AG08396 (cell line): ENCODE measurements around the gene EFHD1.
A peak's percentile ranks its signal among the peaks of the same experiment; 100 is the strongest.
"Not testable (repeated sequence)": the region's sequence is repeated elsewhere in the genome, so short reads cannot be mapped to it uniquely, and the experiment has no call there.

ENCODE experiments used
- DNase-seq: peaks from one replicate; pipeline ENCODE4 v3.0.0; 2012; ENCODE audit warnings: low spot score, mixed read lengths

The EFHD1 gene

DNA sequence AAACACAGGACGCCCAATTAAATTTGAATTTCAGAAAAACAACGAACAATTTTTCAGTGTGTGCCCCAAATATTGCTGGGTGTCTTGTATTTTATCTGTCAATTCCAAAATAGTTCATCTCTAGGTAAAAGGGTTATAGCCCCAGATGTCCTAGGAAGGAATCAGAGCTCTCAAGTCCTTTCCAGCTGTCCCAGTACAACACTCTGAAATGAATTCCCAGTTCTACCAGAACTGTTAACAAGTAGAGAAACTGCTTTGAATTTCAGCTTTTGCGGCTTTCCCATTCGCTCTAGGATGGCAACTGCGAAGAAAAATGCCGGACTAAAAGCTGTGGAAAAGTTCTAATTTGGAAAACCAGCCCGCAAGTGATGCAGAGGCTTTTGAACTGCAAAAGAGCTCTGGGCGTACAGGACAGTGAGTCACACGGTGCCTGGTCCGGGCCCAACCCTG lies 63.2 kb downstream of the EFHD1 start:
- DNase-seq, result no peak

- peak; percentile 98 for DNase-seq
Observed at GRCh38 chr2:232697059-232697806, 63.8 kb downstream of the EFHD1 start, which contains the start of gene GIGYF2. Gene GIGYF2 (plus strand): TSS chr2:232697331. CDS start chr2:232735198, 37,867 bp downstream.

GRCh38 chr2:232697807-232698110 lies 64.4 kb downstream of the EFHD1 start:
- no peak for DNase-seq

DNA sequence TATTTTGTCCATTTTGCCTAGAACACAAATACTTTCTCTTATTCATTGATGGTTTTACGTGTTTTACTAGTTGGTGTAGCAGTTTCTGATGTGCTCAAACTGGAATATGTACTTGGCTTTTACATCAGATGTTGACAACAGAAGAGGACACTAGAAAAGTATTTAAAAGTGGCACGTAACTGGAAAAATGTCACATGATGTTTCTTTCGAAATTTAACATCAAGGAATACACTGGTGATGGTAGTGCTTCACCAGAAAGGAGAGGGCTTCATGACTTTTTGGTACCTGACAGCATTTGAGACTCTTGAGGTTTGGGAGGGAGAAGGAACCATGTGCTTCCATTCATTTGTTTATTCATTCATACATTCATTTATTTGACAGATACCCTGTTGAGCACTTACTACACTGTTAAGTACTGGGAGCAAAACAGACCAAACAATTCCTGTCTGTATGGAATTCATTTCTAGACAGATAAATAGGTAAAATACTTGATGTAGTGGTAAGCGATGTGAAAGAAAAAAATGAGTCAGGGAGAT lies 65.2 kb downstream of the EFHD1 start:
- DNase-seq, result no peak

- no peak for DNase-seq
Observed at GRCh38 chr2:232699110-232699509, 65.7 kb downstream of the EFHD1 start.

DNA sequence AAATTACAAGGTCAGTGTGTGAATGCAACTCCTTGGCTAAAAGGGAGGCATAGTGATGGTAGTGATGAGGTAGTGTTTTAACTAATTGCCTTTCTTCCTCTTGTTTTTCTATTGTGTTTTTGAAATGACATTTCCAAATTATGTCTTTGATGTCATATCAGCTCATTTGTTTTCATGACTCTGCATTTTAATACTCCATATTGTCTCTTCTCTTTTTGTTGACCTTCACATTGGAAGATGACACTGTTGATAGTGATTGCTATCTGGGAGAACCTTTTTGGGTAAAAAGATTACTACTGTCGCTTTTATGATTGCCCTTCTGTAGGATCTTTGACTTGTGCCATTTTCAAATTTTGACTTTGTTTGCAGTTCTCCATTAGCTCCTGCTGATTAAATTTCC lies 66.8 kb downstream of the EFHD1 start:
- DNase-seq, result no peak

DNA sequence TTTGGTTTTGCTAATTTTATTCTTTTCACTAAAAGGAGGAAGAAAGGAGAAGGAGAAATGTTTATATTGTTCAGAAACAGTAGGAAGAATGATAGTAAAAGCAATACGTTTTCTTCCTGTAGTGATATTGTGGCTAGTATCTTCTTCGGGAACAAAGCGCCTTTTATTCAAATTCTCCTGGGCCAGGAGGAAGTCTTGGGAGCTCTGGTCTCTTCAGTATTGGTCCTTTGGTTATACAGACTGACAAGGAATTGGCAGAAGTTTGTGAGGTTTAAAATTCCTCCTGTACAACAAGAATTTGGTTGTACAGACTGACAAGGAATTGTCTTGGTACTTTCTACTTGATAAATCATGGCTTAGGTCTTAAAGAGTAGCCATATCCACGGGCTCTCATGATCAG lies 73.7 kb downstream of the EFHD1 start:
- DNase-seq, result no peak

- no peak for DNase-seq
Observed at GRCh38 chr2:232713505-232713904, 80.1 kb downstream of the EFHD1 start.

GRCh38 chr2:232714969-232715368 lies 81.6 kb downstream of the EFHD1 start:
- no peak for DNase-seq

DNA sequence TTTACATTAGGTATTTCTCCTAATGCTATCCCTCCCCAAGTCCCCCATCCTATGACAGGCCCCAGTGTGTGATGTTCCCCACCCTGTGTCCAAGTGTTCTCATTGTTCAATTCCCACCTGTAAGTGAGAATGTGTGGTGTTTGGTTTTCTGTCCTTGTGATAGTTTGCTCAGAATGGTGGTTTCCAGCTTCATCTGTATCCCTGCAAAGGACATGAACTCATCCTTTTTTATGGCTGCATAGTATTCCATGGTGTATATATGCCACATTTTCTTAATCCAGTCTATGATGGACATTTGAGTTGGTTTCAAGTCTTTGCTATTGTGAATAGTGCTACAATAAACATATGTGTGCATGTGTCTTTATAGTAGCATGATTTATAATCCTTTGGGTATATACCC lies 86.7 kb downstream of the EFHD1 start:
- not testable (repeated sequence) for DNase-seq

GRCh38 chr2:232721261-232721660 lies 87.9 kb downstream of the EFHD1 start:
- no peak for DNase-seq

GRCh38 chr2:232721882-232722281 lies 88.5 kb downstream of the EFHD1 start:
- no peak for DNase-seq

DNA sequence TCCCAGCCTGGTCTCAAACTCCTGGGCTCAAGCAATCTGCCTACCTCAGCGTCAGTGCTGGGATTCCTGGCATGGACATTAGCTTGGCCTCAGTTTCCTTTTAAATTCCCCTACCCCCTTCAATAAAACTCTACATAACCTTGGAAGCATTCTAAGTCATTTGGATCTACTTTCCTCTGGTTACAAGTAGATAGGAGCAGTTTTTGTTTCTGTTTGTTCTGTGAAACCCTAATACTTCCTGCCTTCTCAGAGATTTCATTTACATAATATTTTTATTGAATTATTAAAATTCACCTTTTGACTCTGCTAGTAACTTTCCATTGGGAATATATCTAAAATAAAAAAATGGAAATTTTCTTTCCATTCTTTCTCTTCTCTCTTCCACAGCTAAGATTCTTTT lies 89.6 kb downstream of the EFHD1 start:
- DNase-seq, result no peak

DNA sequence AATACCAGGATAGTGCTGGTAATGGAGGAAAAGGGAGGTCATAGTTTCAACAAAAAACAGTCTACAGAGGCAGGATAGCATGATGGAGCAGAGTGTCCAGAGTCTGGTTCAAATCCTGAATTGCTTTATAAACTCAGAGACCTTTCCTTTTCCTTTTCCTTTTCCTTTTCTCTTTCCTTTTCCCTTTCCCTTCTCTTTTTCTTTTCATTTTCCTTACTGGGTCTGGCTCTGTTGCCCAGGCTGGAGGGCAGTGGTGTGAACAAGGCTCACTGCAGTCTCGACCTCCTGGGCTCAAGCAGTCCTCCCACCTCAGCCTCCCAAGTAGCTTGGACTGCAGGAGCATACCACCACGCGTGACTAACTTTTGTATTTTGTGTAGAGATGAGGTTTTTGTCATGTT lies 95.4 kb downstream of the EFHD1 start:
- DNase-seq, result no peak

- DNase-seq, result no peak
Observed at GRCh38 chr2:232731470-232731869, 98.1 kb downstream of the EFHD1 start.
